ENCODE data around the gene CLEC1A. TPM values are rescaled to one million over a fixed set of nuclear protein-coding genes. Genes with fewer than 3 reads are reported as not detected.

Gene CLEC1A
- total and polyA plus RNA-seq, 2 experiments from 2014 or later, result 3.6 to 6.4 TPM

DNA sequence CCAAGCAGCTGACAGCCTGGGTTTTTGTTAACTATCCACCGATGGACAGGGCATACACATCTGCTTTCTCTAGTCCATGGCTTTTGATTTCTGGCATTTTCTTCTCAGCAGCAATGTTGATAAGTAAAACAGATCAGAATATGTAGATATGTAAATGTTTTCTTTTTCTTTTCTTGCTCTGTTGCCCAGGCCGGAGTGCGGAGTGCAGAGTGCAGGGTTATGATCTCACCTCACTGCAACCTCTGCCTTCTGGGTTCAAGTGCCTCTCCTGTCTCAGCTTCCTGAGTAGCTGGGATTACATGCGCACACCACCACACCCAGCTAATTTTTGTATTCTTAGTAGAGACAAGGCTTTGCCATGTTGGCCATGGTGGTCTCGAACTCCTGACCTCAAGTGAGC is 40.4 kb downstream of the CLEC1A start:
- H2AFZ ChIP-seq, result no peak overlapping the region
- no peaks in the 10 kb centered on the region for H3K79me2 ChIP-seq
- no peaks in the 10 kb centered on the region for H3K9me2 ChIP-seq (replicated peaks; ENCODE audit: insufficient read depth)
- H3K4me1 ChIP-seq (ENCODE audit: insufficient read depth), result no peaks in the 10 kb centered on the region
- TF ChIP-seq EZH2 (IDR thresholded peaks at IDR 0.05; ENCODE audit: borderline replicate concordance) (no peak), EZH2phosphoT487 (IDR thresholded peaks at IDR 0.05; ENCODE audit: low read depth, severe bottlenecking, unreplicated experiment) (no peak)
- TF ChIP-seq, protein P1, sequence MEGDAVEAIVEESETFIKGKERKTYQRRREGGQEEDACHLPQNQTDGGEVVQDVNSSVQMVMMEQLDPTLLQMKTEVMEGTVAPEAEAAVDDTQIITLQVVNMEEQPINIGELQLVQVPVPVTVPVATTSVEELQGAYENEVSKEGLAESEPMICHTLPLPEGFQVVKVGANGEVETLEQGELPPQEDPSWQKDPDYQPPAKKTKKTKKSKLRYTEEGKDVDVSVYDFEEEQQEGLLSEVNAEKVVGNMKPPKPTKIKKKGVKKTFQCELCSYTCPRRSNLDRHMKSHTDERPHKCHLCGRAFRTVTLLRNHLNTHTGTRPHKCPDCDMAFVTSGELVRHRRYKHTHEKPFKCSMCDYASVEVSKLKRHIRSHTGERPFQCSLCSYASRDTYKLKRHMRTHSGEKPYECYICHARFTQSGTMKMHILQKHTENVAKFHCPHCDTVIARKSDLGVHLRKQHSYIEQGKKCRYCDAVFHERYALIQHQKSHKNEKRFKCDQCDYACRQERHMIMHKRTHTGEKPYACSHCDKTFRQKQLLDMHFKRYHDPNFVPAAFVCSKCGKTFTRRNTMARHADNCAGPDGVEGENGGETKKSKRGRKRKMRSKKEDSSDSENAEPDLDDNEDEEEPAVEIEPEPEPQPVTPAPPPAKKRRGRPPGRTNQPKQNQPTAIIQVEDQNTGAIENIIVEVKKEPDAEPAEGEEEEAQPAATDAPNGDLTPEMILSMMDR (IDR thresholded peaks at IDR 0.05; ENCODE audit: poor library complexity), result no peak
- no peaks in the 10 kb centered on the region for H3K27me3 ChIP-seq
- H3K4me3 ChIP-seq, result no peak overlapping the region
- no peaks in the 10 kb centered on the region for H3K9me3 ChIP-seq (ENCODE audit: low read depth)
- WGBS (ENCODE audit: low lambda C conversion rate, missing lambda C conversion rate), result 88% methylated on average over 5 of the region's 5 CpGs
- no peak for DNase-seq (ENCODE audit: low spot score)
- no peak overlapping the region for H3K4me2 ChIP-seq
- no peak overlapping the region for H3K27ac ChIP-seq
- no peaks in the 10 kb centered on the region for H4K20me1 ChIP-seq (ENCODE audit: insufficient read depth, poor library complexity, severe bottlenecking)
- H3K36me3 ChIP-seq (replicated peaks; ENCODE audit: insufficient read depth, low read depth), result no peaks in the 10 kb centered on the region

DNA sequence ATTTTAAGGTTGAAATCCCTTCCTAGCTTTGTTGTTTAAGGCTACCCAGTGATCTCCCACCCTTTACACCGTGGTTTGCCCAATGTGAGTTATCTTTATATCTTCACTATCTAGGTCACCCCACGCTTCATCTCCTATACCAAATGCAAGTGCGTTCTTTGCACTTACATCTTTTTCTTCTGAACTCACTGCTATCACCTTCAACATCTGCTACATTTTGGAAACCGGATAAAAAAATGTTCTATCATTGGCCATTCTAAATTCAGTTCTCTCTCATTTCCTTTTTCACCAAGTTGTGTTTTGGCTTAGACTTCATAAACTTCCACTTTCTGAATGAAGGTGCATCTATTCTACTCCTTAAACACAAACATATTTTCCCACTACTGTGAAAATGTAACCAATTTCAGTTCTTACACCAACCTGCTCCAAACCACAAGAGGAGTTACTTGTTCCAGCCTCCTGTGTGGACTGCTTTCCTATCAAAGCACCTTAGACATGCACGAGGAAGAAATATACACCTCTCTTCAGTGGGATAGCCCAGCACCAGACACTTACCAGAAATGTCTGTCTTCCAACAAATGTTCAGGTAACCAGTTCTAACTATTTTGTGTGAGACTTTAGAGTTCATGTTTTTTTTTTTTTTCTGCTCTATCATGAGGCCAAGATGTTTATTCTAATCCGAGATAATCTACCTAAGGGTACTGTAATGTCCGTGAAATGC is 46.4 kb downstream of the CLEC1A start:
- Histone ChIP-seq H3K4me1 (ENCODE audit: insufficient read depth) (no peaks in the 10 kb centered on the region), H3K36me3 (replicated peaks; ENCODE audit: insufficient read depth, low read depth) (no peaks in the 10 kb centered on the region), H3K9me2 (replicated peaks; ENCODE audit: insufficient read depth) (no peaks in the 10 kb centered on the region), H3K27me3 (no peaks in the 10 kb centered on the region), H2AFZ (no peak overlapping the region), H3K79me2 (no peaks in the 10 kb centered on the region), H4K20me1 (ENCODE audit: insufficient read depth, poor library complexity, severe bottlenecking) (no peaks in the 10 kb centered on the region), H3K4me2 (no peak overlapping the region), H3K27ac (no peak overlapping the region), H3K9me3 (ENCODE audit: low read depth) (no peaks in the 10 kb centered on the region), H3K4me3 (no peak overlapping the region)
- 90% methylated on average over 7 of the region's 7 CpGs for WGBS (ENCODE audit: low lambda C conversion rate, missing lambda C conversion rate)
- no peak for TF ChIP-seq EZH2phosphoT487 (IDR thresholded peaks at IDR 0.05; ENCODE audit: low read depth, severe bottlenecking, unreplicated experiment)
- TF ChIP-seq, protein P1 (IDR thresholded peaks at IDR 0.05; ENCODE audit: poor library complexity), result no peak
- TF ChIP-seq EZH2 (IDR thresholded peaks at IDR 0.05; ENCODE audit: borderline replicate concordance), result no peak
- no peak for DNase-seq (ENCODE audit: low spot score)

- no peak overlapping the region for H3K4me3 ChIP-seq
- TF ChIP-seq, protein P1 (IDR thresholded peaks at IDR 0.05; ENCODE audit: poor library complexity), result no peak
- no peak for TF ChIP-seq EZH2phosphoT487 (IDR thresholded peaks at IDR 0.05; ENCODE audit: low read depth, severe bottlenecking, unreplicated experiment)
- no peak for TF ChIP-seq EZH2 (IDR thresholded peaks at IDR 0.05; ENCODE audit: borderline replicate concordance)
- no peak overlapping the region for H3K27ac ChIP-seq
- H3K79me2 ChIP-seq, result no peaks in the 10 kb centered on the region
- H3K4me1 ChIP-seq (ENCODE audit: insufficient read depth), result no peaks in the 10 kb centered on the region
- no peaks in the 10 kb centered on the region for H3K9me3 ChIP-seq (ENCODE audit: low read depth)
- no peak overlapping the region for H2AFZ ChIP-seq
- 95% methylated on average over 3 of the region's 3 CpGs for WGBS (ENCODE audit: low lambda C conversion rate, missing lambda C conversion rate)
- DNase-seq (ENCODE audit: low spot score), result no peak
- H4K20me1 ChIP-seq (ENCODE audit: insufficient read depth, poor library complexity, severe bottlenecking), result no peaks in the 10 kb centered on the region
- H3K27me3 ChIP-seq, result no peaks in the 10 kb centered on the region
- H3K4me2 ChIP-seq, result no peak overlapping the region
- H3K9me2 ChIP-seq (replicated peaks; ENCODE audit: insufficient read depth), result no peaks in the 10 kb centered on the region
- H3K36me3 ChIP-seq (replicated peaks; ENCODE audit: insufficient read depth, low read depth), result no peaks in the 10 kb centered on the region
These were observed 50.3 kb downstream of the CLEC1A start for GRCh38 chr12:10048526-10048925.
